Coronary artery (tissue), 2 donors: ENCODE results near the gene HSPG2.

ENCODE experiments used
- DNase-seq: peaks from one replicate; pipeline ENCODE4 v3.0.0-alpha.2; 2017; ENCODE audit warnings: low spot score
- H3K27ac ChIP-seq, 2 donors: fragments of 200-600 bp; sonication (generic); one replicate each; pipeline ENCODE4 v1.5.1; 2016 to 2019
- H3K4me3 ChIP-seq: fragments of 200-600 bp; sonication (generic); 2 replicates; pipeline ENCODE4 v1.5.1; 2016; ENCODE audit warnings: mild to moderate bottlenecking, moderate library complexity
- TF ChIP-seq, protein P1 (sequence below): fragments of 200-600 bp; sonication (generic); IDR thresholded peaks from one replicate; pipeline ENCODE4 v1.5.1; 2019; ENCODE audit warnings: antibody characterized with exemption

The HSPG2 gene

GRCh38 chr1:21859669-21860179 lies 77.4 kb downstream of the HSPG2 start:
- no peak overlapping the region for H3K4me3 ChIP-seq
- TF ChIP-seq, protein P1, sequence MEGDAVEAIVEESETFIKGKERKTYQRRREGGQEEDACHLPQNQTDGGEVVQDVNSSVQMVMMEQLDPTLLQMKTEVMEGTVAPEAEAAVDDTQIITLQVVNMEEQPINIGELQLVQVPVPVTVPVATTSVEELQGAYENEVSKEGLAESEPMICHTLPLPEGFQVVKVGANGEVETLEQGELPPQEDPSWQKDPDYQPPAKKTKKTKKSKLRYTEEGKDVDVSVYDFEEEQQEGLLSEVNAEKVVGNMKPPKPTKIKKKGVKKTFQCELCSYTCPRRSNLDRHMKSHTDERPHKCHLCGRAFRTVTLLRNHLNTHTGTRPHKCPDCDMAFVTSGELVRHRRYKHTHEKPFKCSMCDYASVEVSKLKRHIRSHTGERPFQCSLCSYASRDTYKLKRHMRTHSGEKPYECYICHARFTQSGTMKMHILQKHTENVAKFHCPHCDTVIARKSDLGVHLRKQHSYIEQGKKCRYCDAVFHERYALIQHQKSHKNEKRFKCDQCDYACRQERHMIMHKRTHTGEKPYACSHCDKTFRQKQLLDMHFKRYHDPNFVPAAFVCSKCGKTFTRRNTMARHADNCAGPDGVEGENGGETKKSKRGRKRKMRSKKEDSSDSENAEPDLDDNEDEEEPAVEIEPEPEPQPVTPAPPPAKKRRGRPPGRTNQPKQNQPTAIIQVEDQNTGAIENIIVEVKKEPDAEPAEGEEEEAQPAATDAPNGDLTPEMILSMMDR: no peak
- DNase-seq: no peak
- H3K27ac ChIP-seq: no peak overlapping the region

DNA sequence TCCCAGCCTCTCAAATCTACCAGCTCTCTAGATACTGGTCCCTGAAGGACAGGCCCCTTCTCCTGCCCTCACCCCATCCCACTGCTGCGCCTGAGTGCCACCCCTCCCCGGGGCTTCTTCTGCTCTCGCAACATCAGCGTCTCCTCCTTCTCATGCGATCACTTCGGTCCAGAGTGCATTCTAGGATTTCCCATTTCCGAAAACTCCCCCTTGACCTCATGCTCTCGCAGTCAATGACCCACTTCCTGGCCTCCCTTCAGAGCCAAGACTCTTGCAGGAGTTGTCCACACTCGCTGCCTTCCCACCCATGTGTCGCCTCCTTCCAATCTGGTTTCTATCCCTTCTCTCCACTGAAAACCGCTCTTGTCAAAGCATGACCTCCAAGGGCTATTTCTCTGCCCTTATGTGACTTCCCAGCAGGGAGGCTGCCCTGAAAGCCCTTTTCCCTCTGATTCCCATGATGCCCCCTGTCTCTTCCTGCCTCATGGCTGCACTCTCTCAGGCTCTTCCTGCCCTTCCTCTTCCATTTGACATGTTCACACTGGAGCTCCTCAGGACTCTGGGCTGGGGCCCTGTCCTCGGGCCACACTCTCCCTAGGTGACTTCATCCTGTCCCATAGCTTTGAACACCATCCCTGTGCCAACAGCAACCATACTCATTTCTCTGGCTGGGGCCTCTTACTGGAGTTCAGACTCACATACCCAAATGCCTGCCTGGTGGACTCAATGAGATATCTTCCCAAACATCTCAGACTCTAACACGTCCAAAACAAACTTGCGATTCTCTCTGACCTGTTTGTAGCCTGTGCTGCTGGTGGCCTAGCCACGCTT lies 79.1 kb downstream of the HSPG2 start:
- Histone ChIP-seq H3K27ac (peak overlapping the region in 1 of 2 donors; percentile 13), H3K4me3 (no peak overlapping the region)
- no peak for DNase-seq
- TF ChIP-seq, protein P1: no peak

DNA sequence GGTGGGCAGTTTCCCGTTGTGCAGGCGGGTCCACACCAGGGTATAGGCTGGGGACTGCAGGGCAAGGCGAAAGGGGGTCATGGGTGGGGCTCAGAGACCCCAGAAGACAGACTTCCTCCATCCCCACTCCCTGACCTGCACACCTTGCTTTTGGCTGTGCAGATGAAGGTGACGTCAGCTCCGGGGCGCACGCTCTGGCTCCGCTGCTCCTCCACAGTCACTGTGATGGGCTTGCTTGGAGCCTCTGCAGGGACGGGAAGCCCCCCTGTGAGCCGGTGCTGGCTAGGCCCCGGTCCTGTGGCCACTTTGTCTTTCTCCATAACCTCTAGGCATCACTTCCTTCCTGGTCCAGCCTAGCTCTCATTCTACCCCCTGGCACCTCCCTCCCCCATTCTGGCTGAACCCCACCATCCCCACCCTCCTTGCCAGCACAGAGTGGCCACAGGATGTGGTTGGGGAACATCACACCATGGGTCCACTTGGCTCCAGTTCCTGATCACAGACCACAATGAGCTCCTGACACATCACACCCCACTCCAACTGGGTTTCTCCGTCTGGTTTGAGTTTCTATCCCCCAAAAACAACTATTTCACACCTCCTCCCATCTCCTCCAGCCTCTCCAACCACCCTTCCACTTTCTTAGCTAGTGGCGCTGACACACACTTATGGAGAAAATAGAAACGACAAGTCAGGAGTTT lies 79.8 kb downstream of the HSPG2 start:
- TF ChIP-seq, protein P1: no peak
- H3K27ac ChIP-seq: peak overlapping the region in 1 of 2 donors; percentile 19
- no peak overlapping the region for H3K4me3 ChIP-seq
- no peak for DNase-seq

DNA sequence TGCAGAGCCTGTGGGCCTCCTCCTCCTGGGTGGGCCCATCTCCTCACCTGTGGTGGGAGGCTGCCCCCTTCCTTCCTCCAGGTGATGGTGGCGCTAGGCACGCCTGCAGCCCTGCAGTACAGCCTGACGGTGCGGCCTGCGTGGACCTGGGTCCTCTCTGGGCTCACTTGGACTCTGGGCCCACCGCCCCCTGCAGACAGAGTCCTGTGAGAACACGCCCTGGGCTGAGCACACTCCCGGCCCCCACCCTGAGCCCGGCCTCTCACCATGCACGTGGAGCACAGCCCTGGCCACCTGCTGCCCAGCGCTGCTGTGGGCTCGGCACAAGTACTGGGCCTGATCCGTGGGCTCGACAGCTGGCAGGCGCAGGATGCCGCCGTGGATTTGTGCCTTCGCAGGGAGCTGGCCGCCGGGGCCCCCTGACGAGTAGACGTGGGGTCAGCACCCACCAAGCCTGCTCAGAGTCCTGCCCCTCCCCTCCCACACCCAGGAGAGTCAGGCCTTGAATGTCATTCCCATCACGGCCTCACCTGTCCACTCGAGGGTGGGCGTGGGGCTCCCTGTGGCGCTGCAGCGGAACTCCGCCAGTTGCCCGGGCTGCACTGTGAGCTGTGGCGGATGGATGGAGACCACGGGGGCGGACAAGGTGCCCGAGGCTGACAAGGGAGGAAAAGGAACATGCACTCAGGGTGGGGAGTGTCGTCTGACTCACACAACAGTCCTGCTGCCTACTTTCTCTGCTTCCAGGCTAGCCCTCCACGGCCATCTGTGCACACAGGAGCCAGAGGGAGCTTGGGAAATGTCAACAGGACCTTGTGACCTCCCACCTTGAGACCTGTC lies 81.6 kb downstream of the HSPG2 start:
- H3K27ac ChIP-seq: no peak overlapping the region
- TF ChIP-seq, protein P1: no peak
- no peak for DNase-seq
- no peak overlapping the region for H3K4me3 ChIP-seq

DNA sequence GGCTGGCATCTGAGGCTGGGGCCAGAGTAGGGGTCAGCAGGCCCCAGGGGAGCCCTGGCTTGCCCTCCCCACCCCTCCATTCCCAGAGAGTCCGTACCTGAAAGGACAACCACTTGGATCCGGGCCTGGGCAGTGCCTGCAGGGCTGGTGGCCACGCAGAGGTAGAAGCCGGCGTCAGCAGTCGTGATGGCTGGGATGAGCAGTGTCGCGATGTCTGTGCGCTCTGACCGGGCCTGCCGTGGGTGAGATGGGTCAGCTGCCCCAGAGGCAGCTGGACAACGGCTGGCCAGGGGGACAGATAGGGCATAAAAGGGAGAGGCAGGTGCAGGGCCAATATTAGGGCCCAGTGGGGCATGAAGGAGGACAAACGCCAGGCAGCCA lies 82.4 kb downstream of the HSPG2 start:
- TF ChIP-seq, protein P1: no peak
- no peak for DNase-seq
- no peak overlapping the region for H3K4me3 ChIP-seq
- no peak overlapping the region for H3K27ac ChIP-seq

- Histone ChIP-seq H3K27ac (no peak overlapping the region), H3K4me3 (no peak overlapping the region)
- no peak for DNase-seq
- TF ChIP-seq, protein P1: no peak
Measured at GRCh38 chr1:21854090-21854750, 82.9 kb downstream of the HSPG2 start.
